ENCODE data around the gene TTLL10. TPM values are rescaled to one million over a fixed set of nuclear protein-coding genes. Genes with fewer than 3 reads are reported as not detected.

TTLL10 gene
- total RNA-seq, 1 donor from 2014 or later = 0.89 TPM

- intact Hi-C loops (cut with micrococcal nuclease) = loop anchor here (5.0 kb wide), 1 partner anchor 45 kb away; no protein-coding TSS in a partner anchor
Observed at GRCh38 chr1:1157426-1157913, 16.2 kb upstream of the TTLL10 start.

- intact Hi-C loops (cut with micrococcal nuclease) = loop anchor here (5.0 kb wide), 1 partner anchor 44 kb away; no protein-coding TSS in a partner anchor
Observed at GRCh38 chr1:1157914-1158710, 15.6 kb upstream of the TTLL10 start.

- intact Hi-C loops (cut with micrococcal nuclease) = no loop called here
Observed at GRCh38 chr1:1160281-1160930, 13.3 kb upstream of the TTLL10 start.

- intact Hi-C loops (cut with micrococcal nuclease) = no loop called here
Observed at GRCh38 chr1:1161078-1161682, 12.5 kb upstream of the TTLL10 start.

GRCh38 chr1:1161683-1162079 lies 12.0 kb upstream of the TTLL10 start:
- intact Hi-C loops (cut with micrococcal nuclease) = no loop called here

GRCh38 chr1:1162597-1163537 lies 10.8 kb upstream of the TTLL10 start:
- intact Hi-C loops (cut with micrococcal nuclease) = no loop called here

GRCh38 chr1:1163538-1164070 lies 10.1 kb upstream of the TTLL10 start:
- intact Hi-C loops (cut with micrococcal nuclease) = no loop called here

- intact Hi-C loops (cut with micrococcal nuclease) = no loop called here
Observed at GRCh38 chr1:1164361-1164700, 9.3 kb upstream of the TTLL10 start.

GRCh38 chr1:1164701-1165451 lies 8.8 kb upstream of the TTLL10 start:
- intact Hi-C loops (cut with micrococcal nuclease) = no loop called here

GRCh38 chr1:1165485-1165884 lies 8.2 kb upstream of the TTLL10 start:
- intact Hi-C loops (cut with micrococcal nuclease) = no loop called here

GRCh38 chr1:1165900-1166421 lies 7.7 kb upstream of the TTLL10 start:
- intact Hi-C loops (cut with micrococcal nuclease) = no loop called here

GRCh38 chr1:1166642-1167397 lies 6.9 kb upstream of the TTLL10 start:
- intact Hi-C loops (cut with micrococcal nuclease) = no loop called here

- intact Hi-C loops (cut with micrococcal nuclease) = no loop called here
Observed at GRCh38 chr1:1167398-1167821, 6.3 kb upstream of the TTLL10 start.

GRCh38 chr1:1167841-1168450 lies 5.7 kb upstream of the TTLL10 start:
- intact Hi-C loops (cut with micrococcal nuclease) = no loop called here

GRCh38 chr1:1168451-1169411 lies 4.9 kb upstream of the TTLL10 start:
- intact Hi-C loops (cut with micrococcal nuclease) = no loop called here

- intact Hi-C loops (cut with micrococcal nuclease) = no loop called here
Observed at GRCh38 chr1:1169429-1170214, 4.1 kb upstream of the TTLL10 start.

All from T-helper 2 cell treated with Interferon-gamma antibody and Interleukin-4, amounts not matched to agents 100 ng/mL and 5 ng/mL, for 36 hours (primary cell).